Esophagus muscularis mucosa (tissue), 4 donors: ENCODE results near the gene CD84. TPM values are rescaled to one million over a fixed set of nuclear protein-coding genes. Genes with fewer than 3 reads are reported as not detected.
"Not testable (repeated sequence)": the region's sequence is repeated elsewhere in the genome, so short reads cannot be mapped to it uniquely, and the experiment has no call there.

Experiments used
- DNase-seq: peaks from one replicate; pipeline ENCODE4 v3.0.0-alpha.2; 2017; ENCODE audit errors: extremely low spot score
- H3K27ac ChIP-seq, 4 donors: fragments of 200-600 bp; sonication (generic); replicated peaks in 1 of 4; 1 replicate in 3 of 4; 2 replicates in 1 of 4; pipeline ENCODE4 v1.5.1; 2016 to 2019; ENCODE audit warnings: mild to moderate bottlenecking in 1 of 4
- H3K27me3 ChIP-seq, 4 donors: fragments of 200-600 bp; sonication (generic); one replicate each; pipeline versions ENCODE4 v1.5.1 to v1.6.0; 2016 to 2019
- H3K36me3 ChIP-seq, 4 donors: fragments of 200-600 bp; sonication (generic); one replicate each; pipeline ENCODE4 v1.5.1; 2016 to 2019
- H3K4me1 ChIP-seq, 4 donors: fragments of 200-600 bp; sonication (generic); one replicate each; pipeline ENCODE4 v1.5.1; 2016 to 2019
- H3K4me3 ChIP-seq, 4 donors: fragments of 200-600 bp; sonication (generic); 1 replicate in 2 of 4; 2 replicates in 2 of 4; pipeline ENCODE4 v1.5.1; 2016 to 2019; ENCODE audit warnings: mild to moderate bottlenecking in 4 of 4, moderate library complexity in 1 of 4
- H3K9me3 ChIP-seq, 4 donors: fragments of 200-600 bp; sonication (generic); 1 replicate in 3 of 4; 2 replicates in 1 of 4; pipeline ENCODE4 v1.5.1; 2016 to 2019
- CTCF ChIP-seq, 3 experiments: fragments of 200-600 bp in 2 of 3; fragments of 450-650 bp in 1 of 3; sonication (generic) in 2 of 3; IDR thresholded peaks; one replicate each; pipeline ENCODE4 v1.5.1; 2017 to 2019; ENCODE audit warnings: antibody characterized with exemption in 3 of 3, mild to moderate bottlenecking in 2 of 3, moderate library complexity in 1 of 3
- EP300 ChIP-seq: sonication (generic); formaldehyde crosslinking; IDR thresholded peaks from one replicate; pipeline ENCODE4 v1.6.1; 2017; ENCODE audit warnings: antibody characterized with exemption
- POLR2A ChIP-seq: fragments of 450-650 bp; IDR thresholded peaks from one replicate; pipeline ENCODE4 v1.6.1; 2017; ENCODE audit warnings: antibody characterized with exemption, moderate library complexity, mild to moderate bottlenecking, low read depth
- POLR2AphosphoS5 ChIP-seq, 2 donors: sonication (generic); formaldehyde crosslinking; IDR thresholded peaks; one replicate each; pipeline ENCODE4 v1.6.1; 2017; ENCODE audit warnings: antibody characterized with exemption in 2 of 2
- whole genome bisulfite sequencing: methylation state at CpG from one replicate; pipeline ENCODE4 v1.1.5; 2018; 5-methylcytosine and 5-hydroxymethylcytosine counted together
- intact Hi-C: fragments of 100-400 bp; cut with DNase I; formaldehyde crosslinking; loops from one replicate; pipeline ENCODE4 v1.15.1; 2023
- total RNA-seq, 4 donors: library from RNA; depleted of rRNA; stranded (reverse); fragments of >200 nt; gene quantifications; one replicate each; pipeline versions ENCODE4 v1.1.0 to v1.2.1, GENCODE V29; 2016

CD84 gene
- 1 to 10 TPM; 2.7 to 7.3 (median 4.7) TPM for total RNA-seq

- Histone ChIP-seq H3K9me3 (no peaks in the 10 kb centered on the region), H3K27ac (peak within 1 kb of the TSS in 1 of 4 donors; percentile 34), H3K36me3 (no peaks in the 10 kb centered on the region), H3K27me3 (no peaks in the 10 kb centered on the region), H3K4me1 (no peaks in the 10 kb centered on the region), H3K4me3 (peak within 1 kb of the TSS; percentile 11 to 39 (median 18))
- DNase-seq = no peak
- intact Hi-C loops = no loop called here
- TF ChIP-seq POLR2A (no peak), EP300 (no peak), POLR2AphosphoS5 (IDR thresholded peaks at IDR 0.05) (no peak), CTCF (IDR thresholded peaks at IDR 0.05) (no peak)
- WGBS = 50% methylated on average over 3 of the region's 3 CpGs
Measured at GRCh38 chr1:160579216-160579701, at the start of gene CD84. Gene CD84 (minus strand): TSS chr1:160579496. CDS start chr1:160579437, 59 bp downstream.

GRCh38 chr1:160628799-160629263 is 49.5 kb upstream of the CD84 start:
- Histone ChIP-seq H3K27ac (no peak overlapping the region), H3K4me1 (peaks cover 0 to 10% (median 2%) of the 10 kb centered on the region in 4 donors)
- DNase-seq = no peak

GRCh38 chr1:160627677-160628289 is 48.5 kb upstream of the CD84 start:
- 78% methylated on average over 4 of the region's 4 CpGs for WGBS
- H3K9me3 ChIP-seq, DNase-seq: not testable (repeated sequence)

More at GRCh38 chr1:160628799-160629263, 49.5 kb upstream of the CD84 start:
- TF ChIP-seq POLR2AphosphoS5 (IDR thresholded peaks at IDR 0.05) (no peak), CTCF (IDR thresholded peaks at IDR 0.05) (no peak), POLR2A (no peak), EP300 (no peak)
- Histone ChIP-seq H3K4me3 (no peak overlapping the region), H3K27me3 (no peaks in the 10 kb centered on the region), H3K9me3 (no peaks in the 10 kb centered on the region), H3K36me3 (no peaks in the 10 kb centered on the region)
- 71% methylated on average over 8 of the region's 8 CpGs for WGBS
- intact Hi-C loops = no loop called here

GRCh38 chr1:160626509-160627342 is 47.4 kb upstream of the CD84 start:
- whole genome bisulfite sequencing = 92% methylated on average over 1 of the region's 1 CpG
- Histone ChIP-seq H3K4me3 (no peak overlapping the region), H3K4me1 (peaks cover 0 to 10% (median 2%) of the 10 kb centered on the region in 4 donors), H3K36me3 (no peaks in the 10 kb centered on the region), H3K9me3 (no peaks in the 10 kb centered on the region), H3K27ac (no peak overlapping the region), H3K27me3 (no peaks in the 10 kb centered on the region)
- no peak for TF ChIP-seq POLR2AphosphoS5 (IDR thresholded peaks at IDR 0.05)
- no peak for TF ChIP-seq POLR2A
- TF ChIP-seq EP300 = no peak
- no peak for TF ChIP-seq CTCF (IDR thresholded peaks at IDR 0.05)
- DNase-seq = peak; percentile 60
- intact Hi-C loops = no loop called here

More at GRCh38 chr1:160627677-160628289, 48.5 kb upstream of the CD84 start:
- H3K27ac ChIP-seq, H3K36me3 ChIP-seq, H3K4me1 ChIP-seq, H3K4me3 ChIP-seq, H3K27me3 ChIP-seq, intact Hi-C loops: not testable (repeated sequence)
